Stimulated activated CD4-positive, alpha-beta T cell treated with anti-CD3 and anti-CD28 coated beads, Interleukin-12 subunit alpha, Interleukin-12 subunit beta, amount 100 ng/mL, for 4 hours (primary cell): ENCODE data around the gene SLC24A3.
"Not testable (repeated sequence)": the region's sequence is repeated elsewhere in the genome, so short reads cannot be mapped to it uniquely, and the experiment has no call there.

Source experiments
- DNase-seq: peaks from one replicate; pipeline ENCODE4 v3.0.0-alpha.2; 2020

The SLC24A3 gene

DNA sequence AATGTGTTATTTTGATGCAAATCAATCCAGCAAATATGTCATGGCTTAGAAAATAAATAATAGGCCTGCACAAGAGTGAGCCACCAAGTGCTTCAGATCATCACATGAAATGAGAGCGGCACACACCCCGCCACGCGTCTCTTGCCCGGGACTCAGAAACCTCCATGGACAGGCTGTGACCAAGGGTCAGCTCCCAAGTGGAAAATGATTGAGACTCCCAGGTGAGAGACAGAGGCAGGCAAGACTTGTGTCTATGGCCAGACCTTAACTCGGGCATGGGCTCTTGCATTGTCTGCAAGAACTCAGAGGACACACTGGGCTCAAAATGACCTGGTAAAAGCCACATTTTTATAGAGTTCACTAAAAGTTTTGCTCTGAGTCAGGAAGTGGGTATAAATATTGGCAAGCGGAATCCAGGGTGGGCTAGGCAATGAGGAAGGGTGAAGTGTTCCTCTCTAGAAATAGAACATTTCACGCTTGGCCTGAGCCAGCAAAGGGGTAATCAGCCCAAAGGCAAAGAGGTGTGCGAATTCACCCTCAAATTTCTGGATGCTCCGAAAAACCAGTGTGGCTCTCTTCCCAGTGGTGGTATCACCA, 514.9 kb downstream of the SLC24A3 start:
- no peak for DNase-seq

DNA sequence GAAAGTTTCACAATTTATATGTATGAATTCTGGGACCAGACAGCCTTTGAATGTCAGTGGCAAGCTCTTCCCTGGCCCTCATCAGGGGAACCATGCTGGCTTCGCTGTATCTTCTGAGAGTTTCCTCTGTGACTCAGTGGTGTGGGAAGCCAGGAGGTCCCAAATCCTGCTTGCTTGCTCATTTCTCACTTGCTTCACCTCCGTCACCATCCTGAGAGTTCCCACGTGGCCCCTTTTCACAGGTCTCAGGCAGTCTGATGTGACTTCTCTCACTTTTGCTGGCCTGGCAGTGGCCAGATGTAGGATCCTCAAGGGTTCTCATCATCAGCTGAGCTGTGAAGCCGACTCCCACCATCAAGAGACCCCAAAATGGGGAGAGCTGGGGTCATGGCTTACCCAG, 517.2 kb downstream of the SLC24A3 start:
- DNase-seq, result no peak

DNA sequence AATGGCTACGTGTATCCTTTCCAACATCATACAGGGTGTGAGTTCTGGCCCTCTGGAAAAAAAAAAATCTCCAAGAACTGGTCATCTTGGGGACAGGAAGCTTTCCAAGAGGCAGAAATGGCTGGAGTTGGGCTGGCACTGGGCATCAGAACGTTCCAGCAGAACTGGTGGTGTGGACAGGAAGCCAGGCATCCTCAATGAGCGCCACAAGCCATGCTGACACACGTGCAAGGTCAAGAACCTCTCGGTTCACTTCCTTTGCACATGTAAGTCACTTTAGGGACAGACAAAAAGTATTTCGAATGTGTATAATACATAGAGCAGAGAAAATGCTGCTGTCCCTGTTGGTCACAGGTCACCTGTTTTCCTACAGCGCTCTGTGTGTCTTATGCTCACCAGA, 518.3 kb downstream of the SLC24A3 start:
- no peak for DNase-seq

DNA sequence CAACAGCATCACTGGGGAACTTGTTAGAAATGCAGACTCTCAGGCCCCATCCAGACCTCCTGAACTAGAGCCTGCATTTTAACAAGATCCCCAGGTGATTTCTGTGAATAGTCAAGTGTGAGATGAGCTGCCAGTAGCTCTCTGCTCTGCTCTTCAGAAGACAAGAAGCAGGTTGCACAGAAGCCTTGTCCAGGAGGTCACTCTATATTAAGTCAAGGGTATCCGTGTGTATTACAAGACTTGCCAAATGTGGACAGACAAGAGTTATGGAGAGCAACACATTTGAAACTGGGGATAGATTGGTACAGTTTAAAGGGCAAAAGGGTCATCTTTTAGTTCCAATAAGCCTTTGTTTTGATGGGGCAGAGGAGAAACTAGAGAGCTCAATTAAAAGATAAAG, 522.4 kb downstream of the SLC24A3 start:
- no peak for DNase-seq

DNA sequence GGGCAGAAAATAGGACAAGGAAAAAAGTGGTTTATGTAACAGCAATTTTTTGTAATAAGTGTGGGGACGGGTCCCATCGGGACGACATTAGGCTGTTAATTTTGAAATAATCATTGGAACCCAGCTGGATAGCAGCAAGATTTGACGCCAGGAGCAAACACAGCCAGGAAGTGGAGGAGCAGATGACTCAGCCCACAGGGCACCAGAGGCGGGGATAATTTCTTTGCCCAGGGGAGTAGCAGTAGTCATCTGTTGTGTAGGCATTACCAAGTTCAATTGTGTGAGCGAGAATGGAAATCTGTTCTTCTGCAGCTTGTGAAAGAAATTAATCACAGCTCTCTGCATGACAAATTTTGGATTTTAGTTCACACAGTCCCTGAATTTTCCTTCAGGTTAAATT, 523.0 kb downstream of the SLC24A3 start:
- no peak for DNase-seq

DNA sequence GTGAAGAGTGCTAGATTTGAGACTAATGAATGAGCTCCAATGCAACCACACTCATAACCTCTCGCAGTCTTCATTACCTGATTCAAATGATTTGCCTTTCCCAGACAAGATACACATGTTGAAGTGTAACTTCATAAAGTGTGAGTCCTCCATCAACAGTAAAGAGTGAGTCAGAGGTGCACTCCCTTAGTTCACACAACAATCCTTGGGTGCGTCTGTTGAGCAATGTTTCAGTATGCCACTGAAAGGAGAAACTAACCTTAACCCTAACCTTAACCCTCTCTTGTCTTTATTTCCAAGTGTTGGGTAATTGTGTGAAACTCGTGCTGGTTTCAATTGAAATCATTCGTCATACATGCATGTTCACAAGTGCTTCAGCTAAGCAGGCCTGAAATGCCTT, 524.6 kb downstream of the SLC24A3 start:
- DNase-seq, result no peak

DNA sequence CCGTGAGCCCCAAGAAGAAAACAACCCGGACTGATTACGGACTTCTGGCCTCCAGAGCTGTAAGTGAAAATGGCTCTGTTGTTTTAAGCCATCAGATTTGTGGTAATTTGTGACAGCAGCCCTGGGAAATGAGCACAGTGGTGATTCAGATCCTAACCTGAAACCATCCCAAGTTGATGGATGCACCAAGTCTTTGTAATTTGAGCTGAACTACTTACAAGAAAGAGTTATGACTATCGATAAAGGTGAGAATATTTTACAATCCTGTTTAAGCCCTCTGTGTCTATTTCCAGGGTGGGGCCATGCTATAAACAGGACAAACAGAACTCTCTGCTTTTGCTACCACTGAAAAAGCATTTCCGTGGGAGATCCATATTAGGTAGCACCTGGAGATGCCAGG, 526.5 kb downstream of the SLC24A3 start:
- DNase-seq, result no peak

DNA sequence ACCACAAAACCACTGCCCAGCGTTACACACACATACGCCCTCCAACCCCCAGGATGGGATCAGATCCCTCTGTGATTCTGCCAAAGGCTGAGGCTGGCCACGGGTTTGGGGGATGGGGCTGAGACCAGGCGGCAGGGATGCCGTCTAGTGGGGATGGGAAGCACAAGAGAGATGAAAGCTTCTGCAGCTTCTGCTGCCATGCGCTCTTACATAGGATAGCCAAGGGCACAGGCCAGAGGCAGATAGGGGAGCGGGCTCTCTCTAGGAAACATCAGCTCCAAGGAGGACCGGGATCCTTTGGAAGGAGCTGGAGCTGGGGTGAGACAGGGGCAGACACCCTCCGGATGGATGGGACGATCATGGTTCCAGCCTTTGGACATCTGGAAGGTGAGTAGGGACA, 526.9 kb downstream of the SLC24A3 start:
- no peak for DNase-seq

DNA sequence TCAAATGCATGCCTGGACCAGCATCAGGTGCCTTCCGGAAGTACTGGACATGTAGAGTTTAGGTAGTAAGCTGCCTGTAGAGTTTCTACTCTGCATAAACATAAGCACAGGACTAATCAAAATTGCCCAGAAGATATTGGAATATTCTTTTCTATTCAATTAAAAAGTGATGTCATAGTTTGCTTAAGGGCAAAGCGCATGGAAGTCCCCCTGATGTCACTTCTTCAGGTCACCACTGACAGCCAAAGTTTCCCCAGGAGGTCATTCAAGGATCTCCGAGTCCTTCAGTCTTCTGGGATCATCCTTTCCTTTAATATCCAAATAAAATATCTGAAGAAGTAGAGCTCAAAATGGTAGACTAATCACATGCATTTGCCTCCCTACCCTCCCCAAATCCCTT, 528.1 kb downstream of the SLC24A3 start:
- DNase-seq, result no peak

DNA sequence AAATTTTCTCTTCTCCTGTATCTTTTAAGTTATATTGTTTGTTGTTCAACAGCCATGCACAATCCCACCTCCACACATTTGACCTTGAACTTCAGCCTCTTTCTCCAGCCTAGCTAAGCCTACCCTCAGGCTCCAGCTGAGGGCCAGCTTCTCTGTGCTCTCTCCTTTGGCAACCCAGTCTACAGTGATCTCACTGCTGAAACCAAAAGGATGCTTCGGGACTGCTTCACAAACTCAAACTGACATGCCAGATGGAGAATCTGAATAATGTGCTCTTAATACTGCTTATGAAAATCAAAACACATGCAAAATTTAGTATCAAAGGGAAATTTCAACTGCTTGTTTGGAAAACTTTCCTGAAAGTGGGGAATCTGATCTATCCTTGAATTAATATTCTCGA, 529.5 kb downstream of the SLC24A3 start:
- no peak for DNase-seq

DNA sequence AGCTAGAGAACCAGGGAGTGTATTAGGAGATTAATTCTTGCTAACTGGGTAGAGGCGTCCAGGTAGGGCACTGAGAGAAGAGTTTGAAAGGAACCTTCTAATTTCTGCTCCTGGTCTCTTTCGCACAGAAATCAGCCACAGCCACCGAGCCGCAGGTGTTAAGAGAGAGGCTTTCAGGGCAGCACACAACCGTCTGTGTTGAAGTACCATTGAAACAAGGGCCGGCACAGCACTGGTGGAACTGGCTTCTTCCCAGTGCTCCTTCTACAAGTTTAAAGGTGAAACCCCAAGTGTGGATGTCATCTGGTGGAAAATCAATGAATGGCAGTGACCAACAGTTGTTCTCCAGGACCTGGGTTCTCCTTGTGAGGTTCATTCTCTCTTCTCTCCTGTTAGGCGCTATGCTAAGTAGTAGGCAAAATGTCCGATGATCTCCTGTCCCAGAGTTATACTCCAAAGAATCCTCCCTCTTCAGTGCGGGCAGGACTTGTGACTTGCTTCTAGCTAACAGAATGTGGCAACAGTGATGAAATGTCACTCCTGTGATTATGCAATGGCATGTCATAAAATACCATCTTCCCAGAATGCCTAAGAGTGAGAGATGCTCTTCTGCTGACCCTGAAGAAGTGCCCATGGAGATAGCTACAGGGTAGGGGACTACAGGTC, 530.7 kb downstream of the SLC24A3 start:
- no peak for DNase-seq

DNA sequence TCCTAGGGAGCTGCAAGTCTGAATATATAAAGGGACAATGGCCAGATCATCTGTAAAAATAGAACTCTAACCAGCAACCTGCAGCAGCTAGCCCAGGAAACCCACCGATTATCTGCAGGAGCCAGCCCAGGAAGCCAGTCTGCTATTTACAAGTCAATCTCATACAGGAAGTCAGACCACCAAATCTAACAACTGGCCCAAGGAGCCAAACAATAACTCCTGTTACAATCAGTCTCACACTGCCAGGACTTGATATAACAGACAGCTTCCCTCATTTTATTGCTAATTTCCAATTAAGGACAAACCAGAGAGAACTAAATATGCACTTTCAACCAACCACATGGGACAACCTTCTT, 531.2 kb downstream of the SLC24A3 start:
- DNase-seq, result no peak

DNA sequence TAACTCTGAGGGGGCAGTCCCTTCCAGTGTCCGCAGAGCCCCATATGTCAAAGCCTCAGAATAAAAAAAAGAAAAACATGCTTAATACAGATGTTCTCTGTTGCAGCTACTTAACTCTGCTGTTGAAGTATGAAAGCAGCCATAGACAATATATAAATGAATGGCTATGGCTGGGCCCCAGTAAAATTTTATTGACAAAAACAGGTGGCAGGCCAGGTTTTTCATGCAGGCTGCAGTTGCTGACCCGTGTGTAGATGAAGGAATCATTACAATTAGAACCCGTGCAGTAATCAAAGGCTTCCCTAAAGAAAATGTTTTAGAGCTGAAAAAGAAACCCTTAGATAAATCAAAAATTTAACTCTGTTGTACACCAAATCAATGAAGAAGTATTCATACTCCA, 532.7 kb downstream of the SLC24A3 start:
- DNase-seq, result no peak

DNA sequence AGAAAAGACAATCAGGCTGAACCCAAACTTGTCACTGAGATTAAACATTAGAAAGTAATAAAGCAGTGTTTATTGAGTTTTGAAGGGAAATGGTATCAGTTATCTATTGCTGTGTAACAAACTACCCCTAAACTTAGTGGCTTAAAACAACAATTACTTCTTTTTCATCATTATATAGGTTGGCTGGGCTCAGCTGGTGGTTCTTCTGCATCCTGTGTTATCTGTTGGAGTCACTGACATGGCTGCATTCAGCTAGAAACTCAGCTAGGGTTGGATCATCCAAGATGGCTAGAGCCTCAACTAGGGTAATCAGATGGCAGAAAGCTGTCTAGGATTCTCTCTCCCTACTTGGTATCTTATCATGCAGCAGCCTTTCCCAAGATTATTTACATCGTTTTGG, 533.1 kb downstream of the SLC24A3 start:
- no peak for DNase-seq

DNA sequence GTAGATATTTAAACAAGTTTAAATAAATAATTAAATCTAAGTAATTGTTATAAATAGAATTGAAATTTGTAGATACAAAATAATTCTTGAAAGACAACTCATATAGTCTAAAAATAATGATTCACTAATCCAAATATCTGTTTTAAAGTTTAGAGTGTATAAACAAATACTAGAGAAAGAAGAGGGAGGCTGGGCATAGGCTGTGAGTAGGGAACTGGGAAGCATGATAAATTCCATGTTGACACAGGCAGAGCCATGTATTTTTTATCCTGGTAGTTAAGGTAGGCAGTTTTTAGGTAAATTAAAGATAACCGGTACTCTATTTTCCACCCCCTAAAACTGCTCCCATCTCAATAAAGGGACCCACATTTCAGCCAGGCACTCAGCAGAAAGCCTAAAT, 534.0 kb downstream of the SLC24A3 start:
- no peak for DNase-seq

DNA sequence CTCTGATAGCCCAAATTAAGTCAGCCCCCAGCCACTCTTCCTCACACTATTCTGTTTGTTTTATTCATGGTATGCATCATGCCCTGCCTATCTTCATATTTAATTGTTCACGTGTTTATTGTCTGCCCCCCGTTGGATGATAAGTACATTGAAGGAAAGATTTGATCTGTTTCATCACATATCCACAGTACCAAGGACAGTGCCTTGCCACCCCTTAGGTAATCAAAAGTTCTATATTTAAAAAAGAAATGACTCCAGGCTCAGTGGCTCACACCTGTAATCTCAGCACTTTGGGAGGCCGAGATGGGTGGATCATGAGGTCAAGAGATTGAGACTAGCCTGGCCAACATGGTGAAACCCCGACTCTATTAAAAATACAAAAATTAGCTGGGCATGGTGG, 535.5 kb downstream of the SLC24A3 start:
- no peak for DNase-seq

DNA sequence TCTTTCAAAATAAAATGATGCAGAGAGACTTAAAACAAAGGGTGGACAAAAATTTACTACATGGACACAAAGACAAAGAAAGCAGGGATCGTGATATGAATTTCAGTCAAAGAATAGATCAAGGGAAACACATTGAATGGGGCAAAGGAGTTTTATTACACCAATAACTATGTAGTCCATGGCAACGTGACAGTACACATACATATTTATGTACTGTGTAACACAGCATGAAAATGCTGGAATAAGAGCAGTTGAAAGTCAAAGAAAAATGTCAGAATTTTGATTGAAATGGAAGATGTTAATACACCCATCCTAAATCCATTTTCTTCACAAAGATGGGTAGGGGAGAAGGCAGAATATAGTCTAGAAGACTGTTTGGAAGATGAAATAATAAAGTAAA, 536.2 kb downstream of the SLC24A3 start:
- DNase-seq, result no peak

DNA sequence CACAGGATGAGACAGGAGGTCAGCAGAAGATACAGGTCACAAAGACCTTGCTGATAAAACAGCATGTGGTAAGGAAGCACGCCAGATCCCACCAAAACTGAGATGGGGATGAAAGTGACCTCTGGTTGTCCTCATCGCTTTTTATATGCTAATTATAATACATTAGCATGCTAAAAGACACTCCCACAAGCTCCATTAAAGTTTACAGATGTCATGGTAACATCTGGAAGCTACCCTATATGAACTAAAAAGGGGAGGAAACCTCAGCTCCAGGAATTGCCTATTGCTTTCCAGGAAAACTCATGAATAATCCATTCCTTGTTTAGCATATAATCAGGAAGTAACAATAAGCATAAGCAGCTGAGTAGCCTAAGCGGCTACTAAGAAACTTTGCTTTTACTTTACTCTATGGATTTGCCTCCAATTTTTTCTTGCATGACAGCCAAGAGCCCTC, 537.2 kb downstream of the SLC24A3 start:
- no peak for DNase-seq

DNA sequence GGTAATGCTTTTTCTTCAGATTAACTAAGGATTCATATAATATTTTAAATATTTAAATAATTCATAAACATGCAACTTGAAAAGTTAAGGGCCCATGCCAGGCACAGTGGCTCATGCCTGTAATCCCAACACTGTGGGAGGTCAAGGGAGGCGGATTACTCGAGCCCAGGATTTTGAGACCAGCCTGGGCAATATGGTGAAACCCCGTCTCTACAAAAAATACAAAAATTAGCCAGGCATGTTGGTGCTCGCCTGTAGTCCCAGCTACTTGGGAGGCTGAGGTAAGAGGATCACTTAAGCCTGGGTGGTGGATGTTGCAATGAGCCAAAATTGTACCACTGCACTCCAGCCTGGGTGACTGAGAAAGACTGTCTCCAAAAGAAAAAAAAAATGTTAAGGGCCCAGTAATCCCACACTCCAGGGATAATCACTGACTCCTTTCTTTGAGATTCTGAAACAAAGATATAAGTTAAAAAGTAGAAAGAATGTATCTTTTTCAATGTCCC, 537.7 kb downstream of the SLC24A3 start:
- DNase-seq, result no peak

DNA sequence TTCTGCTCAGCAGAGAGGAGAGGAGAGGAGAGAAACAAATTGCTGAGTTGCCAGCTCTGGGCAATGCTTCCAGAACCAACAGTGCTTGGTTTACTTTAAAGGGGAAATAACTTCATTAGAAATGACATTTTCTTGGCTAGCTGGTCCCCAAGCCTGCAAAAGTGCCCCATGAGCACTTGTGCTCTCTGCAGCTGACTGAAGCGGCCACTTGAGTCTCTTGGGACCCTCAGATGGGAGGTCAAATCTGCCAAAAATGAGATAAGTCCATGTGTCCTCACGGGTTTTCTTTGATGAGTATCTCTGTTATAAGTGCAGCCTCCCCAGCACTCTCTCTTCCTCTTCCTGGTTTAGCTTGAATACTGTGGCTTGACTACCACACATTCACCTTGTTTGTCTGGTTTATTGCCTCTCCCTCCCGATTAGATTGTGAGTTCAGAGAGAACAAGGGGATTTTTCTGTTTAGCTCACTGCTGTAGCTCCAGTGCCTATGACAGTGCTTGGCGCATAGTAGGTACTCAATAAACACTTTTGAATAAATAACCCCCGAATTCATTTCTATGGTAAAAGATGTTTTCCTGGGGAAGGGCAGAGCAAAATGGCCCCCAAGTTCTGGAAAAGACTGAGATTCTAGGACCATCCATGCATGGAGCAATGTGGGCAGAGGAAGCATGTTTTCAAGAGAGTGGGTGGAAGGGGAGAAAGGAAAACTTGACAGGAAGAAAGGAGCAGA, 538.6 kb downstream of the SLC24A3 start:
- no peak for DNase-seq

DNA sequence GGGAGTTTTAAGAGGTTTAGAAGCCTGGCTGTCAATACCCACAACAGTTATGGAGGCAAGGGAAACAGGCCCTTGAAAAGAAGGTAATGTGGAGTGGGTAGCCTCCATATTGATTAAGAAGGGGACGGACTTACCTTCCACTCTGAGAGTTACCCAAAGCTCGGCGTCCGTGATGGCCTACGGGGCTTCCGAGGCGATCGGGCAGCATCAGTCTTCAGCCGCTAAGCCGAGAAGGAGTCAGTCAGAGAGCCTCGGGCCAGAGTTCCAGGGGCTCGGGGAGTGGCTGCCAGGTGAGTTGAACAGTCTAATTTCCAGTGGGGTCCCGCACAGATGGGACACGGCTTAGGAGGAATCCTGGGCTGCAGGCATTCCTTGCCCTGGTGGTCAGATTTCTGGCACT, 541.8 kb downstream of the SLC24A3 start:
- DNase-seq, result not testable (repeated sequence)

DNA sequence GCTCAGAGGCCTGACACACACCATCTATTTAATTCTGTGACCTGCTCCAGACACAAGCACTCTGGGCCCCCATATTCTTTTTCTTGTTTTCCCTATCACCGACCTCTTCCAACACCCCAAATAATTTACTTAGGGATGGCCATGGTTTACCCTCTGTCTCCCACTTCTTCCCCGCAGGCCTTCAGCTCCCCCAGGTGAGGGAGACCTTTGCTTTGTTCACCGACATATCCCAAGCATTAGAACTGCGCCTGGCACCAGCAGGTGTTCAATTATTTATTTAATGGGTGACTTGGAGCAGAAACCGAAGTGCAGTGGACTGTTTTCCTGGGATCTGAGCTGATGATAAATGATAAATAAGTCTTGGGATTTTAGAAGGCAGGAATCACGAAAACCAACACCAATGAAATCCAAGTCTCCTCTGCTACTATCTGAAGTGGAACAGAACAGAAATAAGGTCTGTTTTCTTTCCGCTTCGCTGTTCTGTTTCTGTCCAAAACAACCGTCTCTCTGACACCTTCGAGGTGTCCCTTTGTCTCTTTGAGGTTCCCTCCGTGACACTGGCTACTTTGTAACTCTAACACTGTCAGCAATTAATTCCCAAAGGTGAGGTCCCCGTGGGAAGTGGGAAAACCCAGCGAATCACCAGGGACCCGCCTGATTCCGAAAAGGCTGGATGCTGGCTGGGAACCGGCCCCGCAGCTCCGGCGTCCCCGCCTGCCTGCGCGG, 544.5 kb downstream of the SLC24A3 start:
- no peak for DNase-seq

DNA sequence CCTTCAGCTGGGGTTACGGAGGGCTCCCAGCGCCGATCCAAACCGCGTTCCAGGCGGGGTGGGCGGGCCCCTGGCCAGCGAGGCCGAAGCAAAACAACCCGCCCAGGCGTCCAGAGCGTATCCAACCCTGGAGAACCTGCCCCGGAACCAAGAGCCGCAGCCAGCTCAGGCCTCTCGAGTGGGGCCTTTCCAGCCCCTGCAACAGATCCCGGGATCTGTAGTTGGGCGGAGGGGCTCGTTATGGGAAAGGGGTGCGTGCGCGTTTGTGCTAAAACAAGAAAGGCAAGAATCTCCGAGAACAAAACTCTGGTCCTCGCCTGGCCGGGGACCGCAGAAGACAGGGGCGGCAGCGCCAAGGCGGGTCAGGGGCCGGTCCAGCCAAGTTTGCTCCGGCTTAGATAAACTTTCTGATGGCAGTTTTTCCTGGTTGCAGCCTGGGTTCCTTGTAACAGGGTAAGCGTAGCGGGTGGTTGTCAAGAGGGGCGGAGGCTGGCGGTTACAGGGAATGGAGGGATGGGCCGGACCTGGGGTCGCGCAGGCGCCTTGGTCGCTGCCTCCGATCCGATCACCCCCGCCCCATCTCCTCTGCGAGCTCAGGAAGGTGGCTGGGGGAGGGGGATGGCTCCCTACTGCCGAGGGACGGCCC, 545.2 kb downstream of the SLC24A3 start:
- DNase-seq, result no peak
